Prostate gland (tissue), 2 donors: ENCODE results near the gene LRRIQ1.

Source experiments
- CTCF ChIP-seq, 4 experiments: fragments of 200-600 bp in 2 of 4; fragments of 450-650 bp in 2 of 4; sonication (generic) in 2 of 4; IDR thresholded peaks; 1 replicate in 3 of 4; 2 replicates in 1 of 4; pipeline ENCODE4 v1.5.1; 2016 to 2019; ENCODE audit warnings: antibody characterized with exemption in 4 of 4, mild to moderate bottlenecking in 2 of 4, moderate library complexity in 2 of 4
- POLR2AphosphoS5 ChIP-seq: sonication (generic); formaldehyde crosslinking; IDR thresholded peaks from one replicate; pipeline ENCODE4 v1.6.1; 2017; ENCODE audit warnings: antibody characterized with exemption

- TF ChIP-seq CTCF (IDR thresholded peaks at IDR 0.05) (no peak), POLR2AphosphoS5 (no peak)
Measured at GRCh38 chr12:85190728-85191127, 154.6 kb downstream of the LRRIQ1 start.
